Activated T-cell treated with anti-CD3 and anti-CD28 coated beads, Interleukin-2, amount 50 U/mL, for 24 hours (primary cell): Measurements from ENCODE around the gene RNF150.
"Not testable (repeated sequence)": the region's sequence is repeated elsewhere in the genome, so short reads cannot be mapped to it uniquely, and the experiment has no call there.

Source experiments
- DNase-seq: peaks from one replicate; pipeline ENCODE4 v3.0.0-alpha.2; 2020
- H3K27ac Mint-ChIP-seq: 2 replicates; pipeline ENCODE4 v1.8.0; 2020; ENCODE audit warnings: mild to moderate bottlenecking, mixed read lengths
- H3K27me3 Mint-ChIP-seq: 2 replicates; pipeline ENCODE4 v1.8.0; 2020; ENCODE audit warnings: mixed read lengths
- H3K36me3 Mint-ChIP-seq: 2 replicates; pipeline ENCODE4 v1.8.0; 2020; ENCODE audit warnings: low read depth, mixed read lengths
- H3K4me1 Mint-ChIP-seq: 2 replicates; pipeline ENCODE4 v1.8.0; 2020; ENCODE audit warnings: low read depth, mixed read lengths
- H3K4me3 Mint-ChIP-seq: 2 replicates; pipeline ENCODE4 v1.8.0; 2020; ENCODE audit warnings: mild to moderate bottlenecking, moderate library complexity, mixed read lengths
- H3K9me3 Mint-ChIP-seq: 2 replicates; pipeline ENCODE4 v1.8.0; 2020; ENCODE audit warnings: mixed read lengths

Gene RNF150

DNA sequence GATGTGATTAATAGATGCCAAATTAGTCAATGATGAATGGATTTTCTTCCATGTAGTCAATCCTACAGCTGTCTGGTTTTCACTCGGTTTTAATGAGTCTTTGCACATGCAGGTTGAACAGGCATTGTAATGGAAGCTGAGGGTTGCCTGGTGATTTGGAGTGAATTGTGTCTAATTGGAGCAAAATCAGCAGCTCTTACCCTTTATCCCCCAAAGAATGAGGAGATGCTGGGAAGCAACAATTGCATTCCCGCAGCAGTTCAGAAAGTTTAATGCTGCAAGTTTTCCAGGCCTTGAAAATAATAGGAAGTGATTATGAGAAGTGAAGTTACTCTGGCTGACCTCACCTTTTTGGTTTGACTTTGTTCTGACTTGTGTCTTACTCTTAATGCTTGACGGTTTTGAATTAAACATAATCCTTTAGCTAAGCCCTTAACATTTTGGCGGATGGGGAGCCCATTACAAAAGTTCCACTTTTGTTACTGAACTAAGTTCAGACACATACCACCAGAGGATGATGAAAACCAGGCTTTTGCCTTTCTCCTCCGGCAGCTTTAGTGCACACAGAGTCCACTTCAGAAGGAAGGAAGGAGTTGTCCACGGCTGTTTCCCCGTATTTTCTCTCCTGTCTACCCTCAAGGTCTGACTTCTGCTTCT is 298.3 kb downstream of the RNF150 start:
- no peaks in the 10 kb centered on the region for H3K27me3 Mint-ChIP-seq
- no peak overlapping the region for H3K4me3 Mint-ChIP-seq
- no peaks in the 10 kb centered on the region for H3K4me1 Mint-ChIP-seq
- no peak overlapping the region for H3K27ac Mint-ChIP-seq
- DNase-seq = no peak
- H3K36me3 Mint-ChIP-seq = no peaks in the 10 kb centered on the region
- H3K9me3 Mint-ChIP-seq = no peaks in the 10 kb centered on the region

- Mint-ChIP-seq H3K27ac (no peak overlapping the region), H3K4me1 (no peaks in the 10 kb centered on the region)
Measured at GRCh38 chr4:140833280-140833679, 300.0 kb downstream of the RNF150 start.

GRCh38 chr4:140829825-140830224 is 303.4 kb downstream of the RNF150 start:
- no peaks in the 10 kb centered on the region for H3K4me1 Mint-ChIP-seq
- H3K9me3 Mint-ChIP-seq = no peaks in the 10 kb centered on the region
- H3K4me3 Mint-ChIP-seq = no peak overlapping the region
- H3K36me3 Mint-ChIP-seq = no peaks in the 10 kb centered on the region
- H3K27ac Mint-ChIP-seq = no peak overlapping the region
- peaks cover 13% of the 10 kb centered on the region for H3K27me3 Mint-ChIP-seq
- no peak for DNase-seq

More at GRCh38 chr4:140833280-140833679, 300.0 kb downstream of the RNF150 start:
- DNase-seq = no peak
- H3K4me3 Mint-ChIP-seq = no peak overlapping the region
- H3K27me3 Mint-ChIP-seq = peaks cover 10% of the 10 kb centered on the region
- no peaks in the 10 kb centered on the region for H3K36me3 Mint-ChIP-seq
- no peaks in the 10 kb centered on the region for H3K9me3 Mint-ChIP-seq

DNA sequence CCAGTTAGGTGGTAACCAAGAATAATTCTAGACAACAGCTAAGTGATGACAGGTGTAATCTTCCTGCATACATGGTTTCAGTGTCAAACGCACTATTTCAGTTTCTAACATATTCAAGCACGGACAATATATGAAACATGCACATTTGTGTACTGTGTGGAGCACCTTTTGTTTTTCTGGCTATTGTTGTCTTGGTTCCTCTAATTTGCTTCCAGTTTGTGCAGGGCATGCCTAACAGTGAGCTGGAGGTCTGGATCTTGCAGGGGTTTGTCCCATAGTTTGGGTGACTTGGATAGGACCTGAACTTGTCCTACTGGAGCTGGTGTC is 306.6 kb downstream of the RNF150 start:
- no peaks in the 10 kb centered on the region for H3K4me1 Mint-ChIP-seq
- no peak for DNase-seq
- H3K4me3 Mint-ChIP-seq = no peak overlapping the region

GRCh38 chr4:140820520-140820919 is 312.7 kb downstream of the RNF150 start:
- H3K4me1 Mint-ChIP-seq, H3K4me3 Mint-ChIP-seq, H3K27ac Mint-ChIP-seq, DNase-seq, H3K27me3 Mint-ChIP-seq, H3K9me3 Mint-ChIP-seq, H3K36me3 Mint-ChIP-seq: not testable (repeated sequence)

More for the DNA sequence above, 306.6 kb downstream of the RNF150 start:
- no peaks in the 10 kb centered on the region for H3K36me3 Mint-ChIP-seq
- H3K27ac Mint-ChIP-seq = no peak overlapping the region
- peaks cover 13% of the 10 kb centered on the region for H3K27me3 Mint-ChIP-seq
- peaks cover 1% of the 10 kb centered on the region for H3K9me3 Mint-ChIP-seq

DNA sequence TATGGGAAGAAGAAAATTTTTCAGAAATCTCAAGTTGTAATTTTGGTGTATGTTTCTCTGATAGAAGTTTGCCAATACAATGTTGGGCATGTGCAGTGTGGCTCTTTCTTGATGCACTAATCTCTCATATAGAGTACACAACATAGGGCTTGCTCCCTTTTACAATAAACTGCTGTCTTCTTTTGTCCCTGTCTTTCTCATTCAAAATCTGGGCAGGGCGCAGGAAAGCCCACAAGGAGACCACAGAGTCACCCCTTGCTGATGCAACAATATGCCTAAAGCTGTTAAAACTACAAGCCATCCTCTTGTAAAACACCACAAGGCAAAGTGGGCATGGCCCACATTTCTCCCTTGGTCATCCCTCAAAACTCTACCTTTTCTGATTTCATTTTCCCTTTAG is 313.7 kb downstream of the RNF150 start:
- Mint-ChIP-seq H3K27ac (no peak overlapping the region), H3K27me3 (peaks cover 3% of the 10 kb centered on the region), H3K36me3 (no peaks in the 10 kb centered on the region), H3K4me1 (no peaks in the 10 kb centered on the region), H3K4me3 (no peak overlapping the region), H3K9me3 (no peaks in the 10 kb centered on the region)
- DNase-seq = no peak

DNA sequence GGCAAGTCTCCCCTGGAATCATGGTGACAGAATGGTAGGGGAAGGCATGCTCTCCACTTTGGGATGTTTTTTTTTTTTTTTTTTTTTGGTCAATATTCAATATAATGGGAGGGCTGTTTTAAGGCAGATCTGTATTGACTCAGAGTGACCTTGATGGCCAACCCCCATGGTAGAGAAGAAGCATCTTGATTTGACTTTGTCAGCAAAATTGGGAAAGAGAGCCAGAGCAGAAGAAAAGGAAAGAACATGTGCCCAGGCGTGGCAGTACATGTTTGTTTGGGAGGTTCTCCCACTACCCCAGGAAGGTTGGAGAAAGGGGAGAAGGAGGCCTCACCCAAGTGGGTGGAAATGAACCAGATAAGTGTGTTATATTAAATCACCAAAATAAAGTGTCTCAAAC is 314.8 kb downstream of the RNF150 start:
- peaks cover 3% of the 10 kb centered on the region for H3K27me3 Mint-ChIP-seq
- H3K4me3 Mint-ChIP-seq = no peak overlapping the region
- H3K4me1 Mint-ChIP-seq = no peaks in the 10 kb centered on the region
- no peak overlapping the region for H3K27ac Mint-ChIP-seq
- no peaks in the 10 kb centered on the region for H3K36me3 Mint-ChIP-seq
- DNase-seq = no peak
- no peaks in the 10 kb centered on the region for H3K9me3 Mint-ChIP-seq

DNA sequence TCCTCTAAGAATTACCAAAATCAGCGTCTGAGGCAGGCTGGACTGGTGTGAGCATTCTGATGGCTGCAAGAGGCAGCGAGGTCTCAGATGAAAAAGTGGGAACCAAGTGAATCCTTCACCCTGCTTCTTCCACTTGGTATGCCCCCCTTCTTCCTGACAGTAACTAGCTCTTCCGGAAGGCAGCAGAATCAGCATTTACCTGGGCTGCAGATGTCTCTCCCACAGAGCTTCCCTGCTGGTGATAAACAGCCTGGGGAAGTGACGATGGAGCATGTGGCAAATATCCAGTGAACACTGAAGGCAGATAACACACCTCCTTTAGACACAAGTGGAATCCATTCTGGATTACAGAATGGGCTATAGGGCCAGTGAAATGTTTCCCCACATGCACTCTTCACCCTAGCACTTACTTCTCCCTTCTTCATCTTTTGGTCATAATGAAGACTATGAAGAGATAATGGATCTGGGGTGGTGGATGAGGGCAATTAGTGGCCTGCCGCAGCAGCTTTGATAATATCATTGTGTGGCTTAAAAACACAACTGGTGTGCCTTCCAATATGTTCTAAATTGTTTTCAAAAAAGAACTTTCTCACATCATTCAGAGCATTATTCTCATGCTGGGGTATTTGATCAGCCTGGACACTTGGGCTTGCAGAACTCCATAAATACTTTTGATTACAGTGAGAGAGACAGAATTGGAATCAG is 316.3 kb downstream of the RNF150 start:
- H3K27ac Mint-ChIP-seq = no peak overlapping the region
- no peak for DNase-seq
- H3K27me3 Mint-ChIP-seq = peaks cover 5% of the 10 kb centered on the region
- no peaks in the 10 kb centered on the region for H3K4me1 Mint-ChIP-seq
- no peak overlapping the region for H3K4me3 Mint-ChIP-seq
- no peaks in the 10 kb centered on the region for H3K36me3 Mint-ChIP-seq
- H3K9me3 Mint-ChIP-seq = no peaks in the 10 kb centered on the region

- Mint-ChIP-seq H3K9me3 (no peaks in the 10 kb centered on the region), H3K36me3 (no peaks in the 10 kb centered on the region), H3K27ac (no peak overlapping the region), H3K27me3 (peaks cover 8% of the 10 kb centered on the region), H3K4me1 (no peaks in the 10 kb centered on the region), H3K4me3 (no peak overlapping the region)
- no peak for DNase-seq
Measured at GRCh38 chr4:140813804-140814203, 319.5 kb downstream of the RNF150 start.

DNA sequence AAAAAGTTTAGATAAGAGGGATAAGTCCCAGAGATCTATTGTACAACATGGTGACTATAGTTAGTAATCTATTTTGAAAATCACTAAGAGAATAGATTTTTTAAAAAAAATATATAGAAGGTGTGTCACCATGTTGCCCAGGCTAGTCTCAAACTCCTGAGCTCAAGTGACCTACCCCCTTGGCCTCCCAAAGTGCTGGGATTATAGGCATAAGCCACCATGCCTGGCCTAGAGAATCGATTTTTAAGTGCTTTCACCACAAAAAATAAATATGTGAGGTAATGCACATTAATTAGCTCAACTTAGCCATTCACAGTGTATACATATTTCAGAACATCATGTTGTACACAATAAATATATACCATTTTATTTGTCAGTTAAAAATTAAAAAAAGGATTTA is 320.4 kb downstream of the RNF150 start:
- no peak for DNase-seq
- H3K4me1 Mint-ChIP-seq = no peaks in the 10 kb centered on the region
- no peaks in the 10 kb centered on the region for H3K36me3 Mint-ChIP-seq
- no peaks in the 10 kb centered on the region for H3K9me3 Mint-ChIP-seq
- H3K27ac Mint-ChIP-seq = no peak overlapping the region
- peaks cover 8% of the 10 kb centered on the region for H3K27me3 Mint-ChIP-seq
- no peak overlapping the region for H3K4me3 Mint-ChIP-seq

DNA sequence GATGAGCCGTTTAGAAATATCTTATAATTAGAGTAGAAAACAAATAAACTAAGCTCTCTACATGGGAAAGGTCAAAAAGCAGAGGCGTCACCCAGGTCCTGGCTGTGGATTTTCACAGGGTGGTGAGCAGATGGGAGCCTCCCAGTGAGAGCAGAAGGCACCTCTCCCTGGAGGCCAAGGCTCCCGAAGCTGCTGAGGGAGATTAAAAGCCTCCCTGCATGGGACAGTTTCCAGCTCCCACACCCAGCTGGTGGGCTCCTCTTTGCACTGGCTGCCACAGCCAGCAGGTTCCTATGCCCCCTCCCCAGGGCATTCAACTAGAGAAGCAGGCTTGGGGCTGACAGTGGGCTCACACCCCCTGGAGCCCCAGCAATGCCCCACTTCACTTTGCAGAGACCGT is 321.8 kb downstream of the RNF150 start:
- no peaks in the 10 kb centered on the region for H3K4me1 Mint-ChIP-seq
- no peaks in the 10 kb centered on the region for H3K36me3 Mint-ChIP-seq
- H3K27me3 Mint-ChIP-seq = peaks cover 8% of the 10 kb centered on the region
- H3K9me3 Mint-ChIP-seq = no peaks in the 10 kb centered on the region
- no peak overlapping the region for H3K4me3 Mint-ChIP-seq
- no peak for DNase-seq
- no peak overlapping the region for H3K27ac Mint-ChIP-seq

- not testable (repeated sequence) for H3K4me1 Mint-ChIP-seq, H3K4me3 Mint-ChIP-seq, H3K36me3 Mint-ChIP-seq, H3K9me3 Mint-ChIP-seq, H3K27ac Mint-ChIP-seq, H3K27me3 Mint-ChIP-seq, DNase-seq
Measured at GRCh38 chr4:140810591-140811169, 322.6 kb downstream of the RNF150 start.
